T-helper 2 cell treated with Interferon-gamma antibody and Interleukin-4, amounts not matched to agents 100 ng/mL and 5 ng/mL, for 36 hours (primary cell): ENCODE measurements around the gene MAMDC2. TPM values are rescaled to one million over a fixed set of nuclear protein-coding genes. Genes with fewer than 3 reads are reported as not detected.

Source experiments
- intact Hi-C: fragments of 100-400 bp; cut with micrococcal nuclease; formaldehyde crosslinking; loops from one replicate; pipeline ENCODE4 v1.15.1; 2023
- total RNA-seq: library from RNA; stranded (reverse); gene quantifications from 2 replicates; pipeline ENCODE4 v1.2.3, GENCODE V29; 2022

The MAMDC2 gene
- total RNA-seq, 1 donor from 2014 or later, result not detected

DNA sequence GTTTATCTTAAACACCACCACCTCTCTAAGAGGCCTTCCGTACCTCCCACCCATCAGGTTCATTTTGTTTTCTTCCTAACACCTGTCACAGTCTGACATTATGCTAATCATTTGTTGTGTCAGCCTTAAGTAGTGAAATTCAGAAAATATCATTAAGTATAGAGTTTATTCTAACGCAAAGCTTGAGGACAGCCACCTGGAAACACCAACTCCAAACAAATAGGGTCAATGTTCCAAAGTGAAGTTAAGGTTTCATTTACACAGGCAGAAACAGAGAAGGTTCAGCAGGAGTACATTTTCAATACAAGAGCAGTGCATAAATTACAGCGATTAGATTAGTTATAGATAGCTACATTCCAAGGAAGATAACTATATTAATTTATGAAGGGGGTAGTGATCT is 213.9 kb downstream of the MAMDC2 start:
- intact Hi-C loops, result loop anchor here (10.0 kb wide), 3 partner anchors 443 to 1083 kb away; partner anchors contain the start of genes APBA1 and TJP2

DNA sequence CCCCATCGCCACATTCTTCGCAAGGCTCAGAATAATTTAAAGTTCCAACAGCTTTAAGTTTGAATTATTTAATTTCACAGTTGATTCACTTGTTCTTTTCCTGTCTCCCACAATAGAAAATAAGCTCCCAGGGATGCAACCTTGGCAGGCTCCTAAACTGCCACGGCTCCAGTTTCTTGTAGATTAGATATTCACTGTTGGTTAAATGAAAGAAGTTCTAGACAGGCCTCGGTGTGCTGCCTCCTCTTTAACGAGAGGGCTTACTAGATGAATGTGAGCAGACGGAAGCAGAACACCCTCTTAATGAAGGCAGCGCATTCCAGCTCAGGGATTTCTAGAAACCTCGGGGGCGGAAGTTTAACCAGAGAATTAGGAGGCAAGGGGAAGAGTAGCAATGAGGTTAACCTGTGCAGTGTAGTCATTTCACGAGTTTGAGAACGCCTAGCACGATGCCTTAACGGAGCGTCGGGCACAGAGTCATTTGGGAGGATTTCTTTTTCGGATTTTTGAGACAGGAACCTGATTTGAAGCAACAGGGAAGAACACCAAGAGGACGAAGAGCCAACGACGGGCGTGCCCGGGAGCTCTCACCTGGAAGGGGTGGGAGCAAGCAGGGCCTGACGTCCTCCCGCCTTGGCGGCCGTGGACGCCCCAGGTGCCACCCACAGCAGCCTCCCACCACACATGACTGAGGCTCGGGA is 214.5 kb downstream of the MAMDC2 start:
- intact Hi-C loops, result loop anchor here (1.0 to 10.0 kb wide), 8 partner anchors 161 to 1653 kb away; partner anchors contain the start of genes ABHD17B, APBA1, C9orf85 and TJP2

DNA sequence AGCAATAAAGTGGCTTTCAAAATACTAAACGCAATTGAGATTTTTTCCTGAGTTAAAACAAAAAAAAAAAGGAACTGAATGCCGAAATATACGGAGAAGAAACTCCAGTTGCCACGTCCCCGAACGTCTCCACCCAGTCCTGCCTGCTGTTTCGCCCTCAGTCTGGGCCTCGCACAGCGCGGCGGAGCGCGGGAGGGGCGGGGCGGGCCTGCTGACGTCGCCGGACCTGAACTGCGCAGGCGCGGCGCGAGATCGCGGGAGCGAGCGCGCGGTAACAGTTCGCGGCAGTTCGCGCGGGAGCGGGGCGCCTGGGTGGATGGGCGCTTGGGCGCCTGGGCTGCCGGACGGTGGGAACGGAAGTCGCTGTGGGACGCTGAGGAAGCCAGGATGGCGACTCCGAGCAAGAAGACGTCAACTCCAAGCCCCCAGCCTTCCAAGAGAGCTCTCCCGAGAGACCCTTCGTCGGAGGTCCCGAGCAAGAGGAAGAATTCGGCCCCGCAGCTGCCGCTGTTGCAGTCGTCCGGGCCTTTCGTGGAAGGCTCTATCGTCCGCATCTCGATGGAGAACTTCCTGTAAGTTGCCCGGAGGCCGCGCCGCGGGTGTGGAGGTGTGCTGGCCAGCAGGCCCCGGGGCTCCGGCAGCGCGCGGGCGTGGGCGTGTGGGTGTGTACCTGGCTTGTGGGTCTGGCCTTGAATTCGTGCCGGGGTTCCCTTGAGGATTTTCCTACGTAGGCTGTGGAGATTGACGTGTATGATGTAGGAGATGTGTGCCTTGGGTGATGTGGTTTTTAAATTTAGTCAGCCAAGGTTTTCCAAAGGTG is 215.3 kb downstream of the MAMDC2 start, which contains the start of gene SMC5:
TSS of gene SMC5 (plus strand) at position 287 of the 820 bp plus-strand sequence. CDS start at position 388, 101 bp downstream.
- intact Hi-C loops, result loop anchor here (1.0 to 10.0 kb wide), 8 partner anchors 160 to 1652 kb away; partner anchors contain the start of genes ABHD17B, APBA1, C9orf85 and TJP2

DNA sequence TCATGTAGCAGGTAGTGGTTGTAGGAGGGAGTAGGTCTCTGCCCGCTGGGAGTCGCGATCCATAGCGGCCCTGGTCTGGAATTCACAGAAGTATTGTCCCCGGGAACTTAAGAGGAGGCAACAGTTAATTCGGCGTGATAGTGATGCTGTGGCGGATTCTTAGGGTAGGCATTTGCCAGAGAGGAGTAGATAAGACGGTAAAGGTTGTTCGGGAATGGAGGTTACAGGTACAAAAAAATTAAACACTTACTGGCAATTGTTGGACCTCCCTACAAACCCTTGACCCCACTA is 215.8 kb downstream of the MAMDC2 start:
- intact Hi-C loops, result loop anchor here (2.0 to 10.0 kb wide), 4 partner anchors 305 to 1085 kb away; partner anchors contain the start of genes APBA1 and TJP2

DNA sequence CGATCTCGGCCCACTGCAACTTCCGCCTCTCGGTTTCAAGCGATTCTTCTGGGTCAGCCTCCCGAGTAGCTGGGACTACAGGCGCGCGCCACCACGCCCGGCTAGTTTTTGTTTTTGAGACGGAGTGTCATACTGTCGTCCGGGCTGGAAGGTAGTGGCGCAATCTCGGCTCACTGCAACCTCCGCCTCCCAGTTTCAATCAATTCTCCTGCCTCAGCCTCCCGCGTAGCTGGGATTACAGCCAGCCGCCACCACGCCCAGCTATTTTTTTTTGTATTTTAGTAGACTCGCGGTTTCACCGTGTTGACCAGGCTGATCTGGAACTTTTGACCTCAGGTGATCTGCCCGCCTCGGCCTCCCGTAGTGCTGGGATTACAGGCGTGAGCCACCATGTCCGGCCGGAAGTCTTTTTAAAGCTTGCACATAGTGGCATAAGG is 216.4 kb downstream of the MAMDC2 start:
- intact Hi-C loops, result no loop called here

DNA sequence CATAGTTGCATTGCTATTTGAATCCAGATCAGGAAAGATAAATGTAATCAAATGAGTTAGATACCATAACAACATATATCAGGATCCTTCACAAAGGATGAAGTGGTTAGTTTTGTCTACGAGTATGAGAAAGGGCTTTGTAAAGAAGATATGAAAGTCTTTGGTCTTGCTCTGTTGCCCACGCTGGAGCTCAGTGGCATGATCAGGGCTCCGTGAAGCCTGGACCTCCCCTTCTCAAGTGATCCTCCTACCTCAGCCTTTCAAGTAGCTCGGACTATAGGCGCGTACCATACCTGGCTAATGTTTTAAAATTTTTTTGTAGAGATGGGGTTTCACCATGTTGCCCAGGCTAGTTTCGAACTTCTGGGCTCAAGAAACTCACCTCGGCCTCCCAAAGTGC is 217.0 kb downstream of the MAMDC2 start:
- intact Hi-C loops, result no loop called here

DNA sequence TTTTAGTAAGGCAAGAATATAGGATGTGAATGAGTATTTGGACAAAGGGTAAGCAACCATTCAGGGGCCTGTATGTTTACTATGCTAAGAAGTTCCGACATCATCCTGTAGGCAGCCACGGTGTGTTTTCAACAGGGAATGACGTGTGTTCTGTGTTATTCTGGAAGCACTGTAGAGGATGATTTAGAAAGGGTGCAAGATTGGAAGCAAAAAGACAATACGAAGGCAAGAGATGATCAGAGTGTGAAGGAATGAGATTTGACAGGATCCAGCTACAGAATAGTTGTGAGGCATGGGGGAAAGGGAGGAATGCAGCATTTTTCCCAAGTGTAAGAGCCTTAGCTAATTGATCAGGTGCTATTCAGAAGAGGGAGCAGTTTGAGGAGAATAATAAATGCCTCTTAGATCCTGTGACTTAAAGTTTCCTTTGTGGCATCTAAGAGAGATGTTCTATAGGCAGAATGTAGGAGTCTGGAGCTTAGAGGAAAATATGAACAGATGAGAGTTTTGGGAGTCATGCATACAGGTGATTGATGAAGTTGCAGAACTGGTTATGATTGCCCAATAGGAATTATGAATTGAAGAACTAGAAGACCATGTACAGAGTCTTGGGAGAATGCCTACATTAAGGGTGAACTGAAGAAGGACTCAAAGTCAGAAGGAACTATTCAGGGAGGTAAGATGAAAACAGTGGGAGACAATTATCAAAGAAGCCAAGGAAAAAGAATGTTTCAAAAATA is 217.7 kb downstream of the MAMDC2 start:
- intact Hi-C loops, result no loop called here

DNA sequence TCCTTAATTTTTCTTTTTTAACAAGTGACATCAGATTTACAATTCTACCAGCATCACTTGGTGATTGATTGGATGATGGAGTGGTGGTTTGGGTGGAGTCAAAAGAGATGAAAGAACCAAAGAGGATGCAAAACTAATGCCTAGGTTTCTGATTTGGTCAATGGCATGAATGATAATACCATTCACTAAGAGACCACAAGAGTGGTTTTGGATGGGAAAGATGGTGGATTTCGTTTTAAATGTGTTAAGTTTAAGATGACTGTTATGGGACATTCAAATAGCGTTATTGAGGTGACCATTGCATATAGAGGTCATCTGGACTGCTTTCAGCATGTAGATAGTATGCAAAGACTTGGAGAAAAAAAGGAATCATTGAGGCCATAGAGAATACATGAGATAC is 218.7 kb downstream of the MAMDC2 start:
- intact Hi-C loops, result no loop called here

DNA sequence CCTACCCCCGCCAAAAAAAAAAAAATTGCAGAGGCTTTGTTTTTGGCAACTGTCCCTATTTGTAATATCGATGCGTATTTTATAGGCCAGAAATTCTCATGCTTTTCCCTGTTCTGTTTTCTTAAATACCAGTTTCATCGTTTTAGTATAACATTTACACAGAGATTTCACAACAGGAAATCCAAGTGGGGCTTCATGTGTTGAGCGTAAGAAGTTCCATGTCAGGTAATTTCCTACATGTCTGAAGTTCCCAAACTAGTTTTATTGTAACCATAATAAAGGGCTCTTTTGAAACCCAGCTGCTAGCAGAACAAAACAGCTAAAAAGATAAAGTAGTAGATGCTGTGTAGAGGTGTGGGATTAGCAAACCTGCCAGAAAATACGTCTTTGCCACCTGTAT is 219.3 kb downstream of the MAMDC2 start:
- intact Hi-C loops, result no loop called here

DNA sequence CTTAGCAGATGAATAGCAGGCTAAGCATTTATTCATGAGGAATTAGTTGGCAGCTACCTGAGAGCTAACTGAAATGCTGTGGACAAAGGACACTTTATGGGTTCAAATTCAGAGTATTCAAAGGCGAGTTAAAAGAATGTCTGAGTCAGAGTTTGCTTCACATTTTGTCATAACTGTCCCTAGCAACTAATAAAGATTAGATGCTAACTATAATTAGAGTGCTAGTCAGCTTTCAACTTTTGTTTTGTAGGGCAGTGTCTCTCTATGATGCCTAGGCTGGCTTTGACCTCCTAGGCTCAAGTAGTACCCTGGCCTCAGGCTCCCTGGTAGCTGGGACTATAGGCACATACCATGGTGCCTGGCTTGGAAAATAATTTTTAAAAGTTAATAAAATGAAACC is 219.8 kb downstream of the MAMDC2 start:
- intact Hi-C loops, result no loop called here

Other genes starting within 250 kb of the MAMDC2 start
- 0.45 and 0.55 TPM in 2 replicates for gene CFAP95, start 223.0 kb upstream of the MAMDC2 start, total RNA-seq
- 36.8 and 43.0 TPM in 2 replicates for gene SMC5, start 215.1 kb downstream of the MAMDC2 start, total RNA-seq